ENCODE results near the gene PRTG.
"Not testable (repeated sequence)": the region's sequence is repeated elsewhere in the genome, so short reads cannot be mapped to it uniquely, and the experiment has no call there.

Gene PRTG

DNA sequence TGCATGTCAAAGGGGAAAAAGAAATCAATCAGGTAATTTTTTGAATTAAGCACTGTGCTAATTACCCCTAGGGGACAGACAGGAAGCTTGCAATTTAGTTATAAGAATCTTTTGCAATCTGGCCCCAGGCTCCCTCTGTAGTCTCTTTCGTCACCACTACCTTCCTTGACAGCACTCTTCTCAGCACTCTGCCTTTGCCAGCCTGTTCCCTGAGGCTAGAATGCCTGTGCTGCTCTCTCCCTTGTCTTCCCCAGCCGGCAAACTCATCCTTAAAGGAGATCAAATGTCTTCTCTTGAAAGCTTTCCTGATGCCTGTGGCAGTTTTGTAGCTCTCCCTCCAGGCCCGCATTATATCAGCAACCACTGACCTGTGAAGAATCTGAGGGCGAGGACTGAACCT lies 32.4 kb upstream of the PRTG start:
- Histone ChIP-seq H3K27me3 (ENCODE audit: insufficient read depth, low read length) (peaks cover 21% of the 10 kb centered on the region), H3K36me3 (ENCODE audit: insufficient read depth, low read length) (no peaks in the 10 kb centered on the region), H3K4me1 (ENCODE audit: control insufficient read depth, insufficient read depth, low read length, unreplicated experiment) (no peaks in the 10 kb centered on the region), H3K27ac (ENCODE audit: low read depth, low read length) (no peak overlapping the region), H3K4me3 (ENCODE audit: low read depth, low read length) (no peak overlapping the region), H3K79me2 (ENCODE audit: control insufficient read depth, insufficient read depth, low read length, unreplicated experiment) (no peaks in the 10 kb centered on the region), H2AFZ (ENCODE audit: low read length, unreplicated experiment) (no peak overlapping the region)

DNA sequence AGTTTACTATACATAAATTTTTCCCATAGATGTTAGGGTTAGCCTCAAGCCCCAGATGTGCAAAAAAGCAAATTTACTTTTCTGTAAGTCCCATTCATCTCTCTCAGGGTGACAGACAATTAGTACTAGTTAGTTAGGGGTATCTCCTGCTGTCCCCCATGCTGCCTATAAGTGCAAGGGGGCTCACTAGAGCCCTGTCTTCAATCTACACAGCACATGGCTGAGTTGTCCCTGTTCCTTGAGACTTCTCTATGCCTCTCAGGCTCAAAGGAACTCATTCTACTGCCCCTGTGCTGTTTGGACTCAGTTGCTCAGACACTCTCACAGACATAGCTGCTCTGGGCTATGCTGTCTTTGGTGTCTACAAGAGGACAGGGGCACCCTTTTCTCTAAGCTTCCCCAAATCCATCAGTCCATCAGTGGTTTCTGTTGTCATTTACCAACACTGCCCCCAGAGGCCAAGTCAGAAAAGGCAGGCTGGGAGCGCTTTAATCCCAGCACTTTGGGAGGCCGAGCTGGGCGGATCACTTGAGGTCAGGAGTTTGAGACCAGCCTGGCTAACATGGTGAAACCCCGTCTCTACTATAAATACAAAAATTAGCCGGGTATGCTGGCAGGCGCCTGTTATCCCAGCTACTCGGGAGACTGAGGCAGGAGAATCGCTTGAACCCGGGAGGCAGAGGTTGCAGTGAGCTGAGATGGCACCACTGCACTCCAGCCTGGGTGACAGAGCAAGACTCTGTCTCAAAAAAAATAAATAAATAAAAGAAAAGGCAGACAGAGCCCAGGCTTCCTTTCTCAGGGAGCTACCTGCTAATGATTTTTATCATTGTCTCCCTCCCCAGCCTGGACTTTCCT lies 31.4 kb upstream of the PRTG start:
- Histone ChIP-seq H3K27ac (ENCODE audit: low read depth, low read length) (no peak overlapping the region), H2AFZ (ENCODE audit: low read length, unreplicated experiment) (no peak overlapping the region), H3K4me1 (ENCODE audit: control insufficient read depth, insufficient read depth, low read length, unreplicated experiment) (no peaks in the 10 kb centered on the region), H3K27me3 (ENCODE audit: insufficient read depth, low read length) (peaks cover 19% of the 10 kb centered on the region), H3K36me3 (ENCODE audit: insufficient read depth, low read length) (no peaks in the 10 kb centered on the region), H3K79me2 (ENCODE audit: control insufficient read depth, insufficient read depth, low read length, unreplicated experiment) (no peaks in the 10 kb centered on the region), H3K4me3 (ENCODE audit: low read depth, low read length) (no peak overlapping the region)

GRCh38 chr15:55770806-55771205 lies 27.9 kb upstream of the PRTG start:
- H2AFZ ChIP-seq (ENCODE audit: low read length, unreplicated experiment): peak overlapping the region; percentile 22
- no peaks in the 10 kb centered on the region for H3K4me1 ChIP-seq (ENCODE audit: control insufficient read depth, insufficient read depth, low read length, unreplicated experiment)
- H3K79me2 ChIP-seq (ENCODE audit: control insufficient read depth, insufficient read depth, low read length, unreplicated experiment): no peaks in the 10 kb centered on the region
- no peak overlapping the region for H3K4me3 ChIP-seq (ENCODE audit: low read depth, low read length)
- H3K27me3 ChIP-seq (ENCODE audit: insufficient read depth, low read length): no peaks in the 10 kb centered on the region
- H3K36me3 ChIP-seq (ENCODE audit: insufficient read depth, low read length): no peaks in the 10 kb centered on the region
- no peak overlapping the region for H3K27ac ChIP-seq (ENCODE audit: low read depth, low read length)

DNA sequence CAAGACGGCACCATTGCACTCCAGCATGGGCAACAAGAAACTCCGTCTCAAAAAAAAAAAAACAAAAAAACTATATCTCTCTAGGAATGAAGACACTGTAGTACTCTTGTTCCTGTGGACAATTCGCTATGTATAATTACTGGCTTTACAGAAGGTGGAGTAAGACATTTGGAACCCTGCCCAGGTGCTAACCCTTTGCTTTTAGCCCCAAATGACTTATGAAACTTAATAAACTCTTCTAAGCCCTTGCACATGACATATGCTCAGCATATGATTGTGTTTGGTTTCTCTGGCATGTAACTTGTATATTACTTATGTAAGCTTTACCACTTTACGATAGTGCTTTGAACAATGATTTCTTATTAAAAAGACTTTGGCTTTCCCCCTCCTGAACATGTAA lies 27.3 kb upstream of the PRTG start:
- H3K79me2 ChIP-seq (ENCODE audit: control insufficient read depth, insufficient read depth, low read length, unreplicated experiment): no peaks in the 10 kb centered on the region
- H3K4me3 ChIP-seq (ENCODE audit: low read depth, low read length): no peak overlapping the region
- H3K36me3 ChIP-seq (ENCODE audit: insufficient read depth, low read length): no peaks in the 10 kb centered on the region
- peak overlapping the region; percentile 22 for H2AFZ ChIP-seq (ENCODE audit: low read length, unreplicated experiment)
- no peaks in the 10 kb centered on the region for H3K4me1 ChIP-seq (ENCODE audit: control insufficient read depth, insufficient read depth, low read length, unreplicated experiment)
- no peak overlapping the region for H3K27ac ChIP-seq (ENCODE audit: low read depth, low read length)
- no peaks in the 10 kb centered on the region for H3K27me3 ChIP-seq (ENCODE audit: insufficient read depth, low read length)

DNA sequence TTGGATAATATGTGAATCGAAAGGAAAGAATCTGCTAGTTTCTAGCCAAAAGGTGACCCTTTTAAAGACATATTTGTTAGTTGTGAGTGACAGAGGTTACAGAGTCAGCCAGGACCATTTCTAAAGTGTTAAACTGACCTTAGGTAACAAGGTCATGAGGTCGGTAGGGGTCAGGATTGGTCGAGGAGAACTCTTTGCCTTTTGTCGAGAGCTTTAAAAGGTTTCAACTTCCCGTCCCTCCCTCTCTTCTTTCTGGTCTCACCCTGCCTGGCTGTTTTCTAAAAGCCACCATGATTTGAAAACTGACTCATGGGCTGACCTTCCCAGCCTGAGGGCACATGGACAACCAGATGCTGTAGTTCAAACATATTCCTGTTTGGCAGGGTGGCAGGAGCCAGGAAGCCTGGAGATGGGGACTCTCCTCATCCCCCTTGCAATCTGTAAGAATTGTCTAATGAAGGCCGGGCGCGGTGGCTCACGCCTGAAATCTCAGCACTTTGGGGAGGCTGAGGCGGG lies 25.8 kb upstream of the PRTG start:
- Histone ChIP-seq H3K27me3 (ENCODE audit: insufficient read depth, low read length) (no peaks in the 10 kb centered on the region), H3K4me1 (ENCODE audit: control insufficient read depth, insufficient read depth, low read length, unreplicated experiment) (no peaks in the 10 kb centered on the region), H3K79me2 (ENCODE audit: control insufficient read depth, insufficient read depth, low read length, unreplicated experiment) (no peaks in the 10 kb centered on the region), H3K36me3 (ENCODE audit: insufficient read depth, low read length) (no peaks in the 10 kb centered on the region), H2AFZ (ENCODE audit: low read length, unreplicated experiment) (no peak overlapping the region), H3K4me3 (ENCODE audit: low read depth, low read length) (no peak overlapping the region), H3K27ac (ENCODE audit: low read depth, low read length) (no peak overlapping the region)

- Histone ChIP-seq H3K27ac (ENCODE audit: low read depth, low read length) (no peak overlapping the region), H3K36me3 (ENCODE audit: insufficient read depth, low read length) (no peaks in the 10 kb centered on the region), H3K27me3 (ENCODE audit: insufficient read depth, low read length) (no peaks in the 10 kb centered on the region), H3K4me1 (ENCODE audit: control insufficient read depth, insufficient read depth, low read length, unreplicated experiment) (no peaks in the 10 kb centered on the region), H2AFZ (ENCODE audit: low read length, unreplicated experiment) (no peak overlapping the region), H3K79me2 (ENCODE audit: control insufficient read depth, insufficient read depth, low read length, unreplicated experiment) (no peaks in the 10 kb centered on the region), H3K4me3 (ENCODE audit: low read depth, low read length) (no peak overlapping the region)
Observed at GRCh38 chr15:55766676-55767075, 23.7 kb upstream of the PRTG start.

DNA sequence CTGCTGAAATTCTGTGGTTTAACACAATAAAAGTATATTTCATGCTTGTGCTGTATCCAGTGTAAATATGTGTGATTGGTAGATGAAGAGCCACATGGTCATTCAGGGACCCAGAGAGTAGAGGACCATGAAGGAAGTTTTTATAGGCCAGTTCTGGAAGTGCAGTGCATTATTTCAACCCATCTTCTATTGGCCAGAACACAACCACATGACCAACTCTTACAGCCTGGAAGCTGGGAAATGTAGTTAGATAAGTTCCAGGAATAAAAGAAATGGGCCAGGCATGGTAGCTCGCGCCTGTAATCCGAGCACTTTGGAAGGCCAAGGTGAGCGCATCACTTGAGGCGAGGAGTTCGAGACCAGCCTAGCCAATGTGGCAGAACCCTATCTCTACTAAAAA lies 21.4 kb upstream of the PRTG start:
- Histone ChIP-seq H2AFZ (ENCODE audit: low read length, unreplicated experiment) (no peak overlapping the region), H3K27me3 (ENCODE audit: insufficient read depth, low read length) (no peaks in the 10 kb centered on the region), H3K4me1 (ENCODE audit: control insufficient read depth, insufficient read depth, low read length, unreplicated experiment) (no peaks in the 10 kb centered on the region), H3K4me3 (ENCODE audit: low read depth, low read length) (no peak overlapping the region), H3K36me3 (ENCODE audit: insufficient read depth, low read length) (no peaks in the 10 kb centered on the region), H3K27ac (ENCODE audit: low read depth, low read length) (no peak overlapping the region), H3K79me2 (ENCODE audit: control insufficient read depth, insufficient read depth, low read length, unreplicated experiment) (no peaks in the 10 kb centered on the region)

DNA sequence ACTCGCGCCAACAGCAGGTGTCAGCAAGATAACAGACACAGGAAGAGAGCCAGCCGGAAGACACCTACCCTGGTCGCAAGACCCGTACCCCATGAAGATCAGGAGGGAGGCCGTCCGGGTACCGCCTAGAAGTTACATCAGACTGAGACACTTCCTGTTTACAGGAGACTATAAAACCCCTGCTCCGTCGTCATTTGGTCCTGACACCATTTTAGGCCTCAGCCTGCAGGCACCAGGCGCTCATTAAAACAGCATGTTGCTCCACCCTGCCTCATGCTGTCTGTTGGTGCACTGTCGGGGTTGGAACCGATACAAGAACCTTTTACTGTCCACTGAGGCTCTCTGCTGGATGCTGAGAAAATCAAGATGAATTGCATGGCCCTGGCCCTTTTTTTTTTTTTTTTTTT lies 15.6 kb upstream of the PRTG start:
- Histone ChIP-seq H3K4me3 (ENCODE audit: low read depth, low read length) (no peak overlapping the region), H3K27me3 (ENCODE audit: insufficient read depth, low read length) (no peaks in the 10 kb centered on the region; the same call in 1 of the 2 replicates), H3K27ac (ENCODE audit: low read depth, low read length) (no peak overlapping the region), H3K4me1 (ENCODE audit: control insufficient read depth, insufficient read depth, low read length, unreplicated experiment) (no peaks in the 10 kb centered on the region), H3K36me3 (ENCODE audit: insufficient read depth, low read length) (no peaks in the 10 kb centered on the region), H3K79me2 (ENCODE audit: control insufficient read depth, insufficient read depth, low read length, unreplicated experiment) (no peaks in the 10 kb centered on the region), H2AFZ (ENCODE audit: low read length, unreplicated experiment) (no peak overlapping the region)

GRCh38 chr15:55753433-55753832 lies 10.5 kb upstream of the PRTG start:
- H3K27ac ChIP-seq (ENCODE audit: low read depth, low read length); H3K4me1 ChIP-seq (ENCODE audit: control insufficient read depth, insufficient read depth, low read length, unreplicated experiment); H3K4me3 ChIP-seq (ENCODE audit: low read depth, low read length); H3K79me2 ChIP-seq (ENCODE audit: control insufficient read depth, insufficient read depth, low read length, unreplicated experiment); H2AFZ ChIP-seq (ENCODE audit: low read length, unreplicated experiment); H3K27me3 ChIP-seq (ENCODE audit: insufficient read depth, low read length); H3K36me3 ChIP-seq (ENCODE audit: insufficient read depth, low read length): not testable (repeated sequence)

- Histone ChIP-seq H3K4me3 (ENCODE audit: low read depth, low read length) (no peak overlapping the region), H3K27ac (ENCODE audit: low read depth, low read length) (no peak overlapping the region), H3K4me1 (ENCODE audit: control insufficient read depth, insufficient read depth, low read length, unreplicated experiment) (no peaks in the 10 kb centered on the region), H3K79me2 (ENCODE audit: control insufficient read depth, insufficient read depth, low read length, unreplicated experiment) (no peaks in the 10 kb centered on the region), H3K27me3 (ENCODE audit: insufficient read depth, low read length) (peaks cover 7% of the 10 kb centered on the region; the same call in 1 of the 2 replicates), H3K36me3 (ENCODE audit: insufficient read depth, low read length) (no peaks in the 10 kb centered on the region), H2AFZ (ENCODE audit: low read length, unreplicated experiment) (no peak overlapping the region)
Observed at GRCh38 chr15:55750706-55751105, 7.8 kb upstream of the PRTG start.

Measured in ACC112 (cell line).